Measurements from ENCODE around the gene FRMD4A.

DNA sequence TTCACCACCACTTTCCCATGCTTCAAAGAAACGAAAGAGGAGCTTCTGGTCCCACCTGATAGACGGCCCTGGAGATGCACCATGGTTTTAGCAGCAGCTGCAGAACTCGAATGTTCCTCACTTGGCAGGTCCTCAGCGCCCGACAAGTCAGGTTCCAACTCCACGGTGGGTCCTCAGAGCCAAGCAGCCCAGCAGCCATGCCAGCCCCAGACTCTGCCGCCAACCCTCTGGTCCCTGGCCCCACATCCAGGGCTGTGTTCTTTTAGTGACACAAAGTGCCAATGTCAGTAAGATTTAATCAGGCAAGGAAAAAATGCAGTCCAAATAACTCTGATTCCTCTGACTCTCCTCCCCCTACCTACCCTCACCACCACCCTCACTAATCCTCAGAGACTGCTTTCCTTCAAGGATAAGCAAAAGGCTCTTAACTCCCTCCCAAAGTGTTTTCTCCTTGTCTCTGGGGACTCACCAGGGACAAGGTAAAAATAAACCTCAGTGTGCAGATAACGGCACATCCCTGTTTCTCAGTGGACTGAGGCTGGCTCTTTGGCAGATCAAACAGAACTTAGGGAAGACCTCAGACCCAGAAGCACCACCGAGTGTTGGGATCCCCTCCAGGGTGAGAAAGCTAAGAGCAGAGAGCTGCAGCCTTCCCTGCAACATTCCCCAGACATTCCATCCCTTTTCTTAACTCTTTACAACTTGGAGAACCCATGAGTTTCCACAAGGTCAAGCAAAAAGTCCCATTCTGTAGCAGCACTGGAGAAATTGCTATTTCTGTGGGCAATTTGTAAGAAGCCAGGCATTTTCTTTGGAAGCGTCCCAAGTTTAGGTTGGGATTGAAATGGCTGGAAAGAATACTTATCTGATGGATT is 358.9 kb downstream of the FRMD4A start:
- TF ChIP-seq, protein P1, sequence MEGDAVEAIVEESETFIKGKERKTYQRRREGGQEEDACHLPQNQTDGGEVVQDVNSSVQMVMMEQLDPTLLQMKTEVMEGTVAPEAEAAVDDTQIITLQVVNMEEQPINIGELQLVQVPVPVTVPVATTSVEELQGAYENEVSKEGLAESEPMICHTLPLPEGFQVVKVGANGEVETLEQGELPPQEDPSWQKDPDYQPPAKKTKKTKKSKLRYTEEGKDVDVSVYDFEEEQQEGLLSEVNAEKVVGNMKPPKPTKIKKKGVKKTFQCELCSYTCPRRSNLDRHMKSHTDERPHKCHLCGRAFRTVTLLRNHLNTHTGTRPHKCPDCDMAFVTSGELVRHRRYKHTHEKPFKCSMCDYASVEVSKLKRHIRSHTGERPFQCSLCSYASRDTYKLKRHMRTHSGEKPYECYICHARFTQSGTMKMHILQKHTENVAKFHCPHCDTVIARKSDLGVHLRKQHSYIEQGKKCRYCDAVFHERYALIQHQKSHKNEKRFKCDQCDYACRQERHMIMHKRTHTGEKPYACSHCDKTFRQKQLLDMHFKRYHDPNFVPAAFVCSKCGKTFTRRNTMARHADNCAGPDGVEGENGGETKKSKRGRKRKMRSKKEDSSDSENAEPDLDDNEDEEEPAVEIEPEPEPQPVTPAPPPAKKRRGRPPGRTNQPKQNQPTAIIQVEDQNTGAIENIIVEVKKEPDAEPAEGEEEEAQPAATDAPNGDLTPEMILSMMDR (IDR thresholded peaks at IDR 0.05) = no peak
- no peak for TF ChIP-seq EP300 (IDR thresholded peaks at IDR 0.05)
- no peak for TF ChIP-seq POLR2A (IDR thresholded peaks at IDR 0.05)
- no peak for TF ChIP-seq POLR2AphosphoS5 (IDR thresholded peaks at IDR 0.05)

Data from upper lobe of left lung (tissue), 4 donors.